Transverse colon (tissue), 4 donors: ENCODE data around the gene CRTC1.

Source experiments
- POLR2A ChIP-seq: fragments of 450-650 bp; IDR thresholded peaks from one replicate; pipeline ENCODE4 v1.6.1; 2016; ENCODE audit warnings: antibody characterized with exemption, mild to moderate bottlenecking, moderate library complexity
- POLR2AphosphoS5 ChIP-seq, 3 donors: sonication (generic); formaldehyde crosslinking; IDR thresholded peaks; one replicate each; pipeline ENCODE4 v1.6.1; 2016; ENCODE audit warnings: antibody characterized with exemption in 3 of 3
- TF ChIP-seq, protein P1 (sequence below), 5 experiments: fragments of 200-600 bp in 3 of 5; fragments of 450-650 bp in 2 of 5; sonication (generic) in 3 of 5; IDR thresholded peaks; 1 replicate in 2 of 5; 2 replicates in 3 of 5; pipeline ENCODE4 v1.5.1; 2016 to 2017; ENCODE audit warnings: antibody characterized with exemption in 5 of 5, inconsistent platforms in 3 of 5, mild to moderate bottlenecking in 2 of 5, moderate library complexity in 1 of 5

GRCh38 chr19:18672606-18673337, 10.7 kb upstream of the CRTC1 start:
- no peak for TF ChIP-seq POLR2A
- TF ChIP-seq POLR2AphosphoS5 (IDR thresholded peaks at IDR 0.05) = no peak
- TF ChIP-seq, protein P1, sequence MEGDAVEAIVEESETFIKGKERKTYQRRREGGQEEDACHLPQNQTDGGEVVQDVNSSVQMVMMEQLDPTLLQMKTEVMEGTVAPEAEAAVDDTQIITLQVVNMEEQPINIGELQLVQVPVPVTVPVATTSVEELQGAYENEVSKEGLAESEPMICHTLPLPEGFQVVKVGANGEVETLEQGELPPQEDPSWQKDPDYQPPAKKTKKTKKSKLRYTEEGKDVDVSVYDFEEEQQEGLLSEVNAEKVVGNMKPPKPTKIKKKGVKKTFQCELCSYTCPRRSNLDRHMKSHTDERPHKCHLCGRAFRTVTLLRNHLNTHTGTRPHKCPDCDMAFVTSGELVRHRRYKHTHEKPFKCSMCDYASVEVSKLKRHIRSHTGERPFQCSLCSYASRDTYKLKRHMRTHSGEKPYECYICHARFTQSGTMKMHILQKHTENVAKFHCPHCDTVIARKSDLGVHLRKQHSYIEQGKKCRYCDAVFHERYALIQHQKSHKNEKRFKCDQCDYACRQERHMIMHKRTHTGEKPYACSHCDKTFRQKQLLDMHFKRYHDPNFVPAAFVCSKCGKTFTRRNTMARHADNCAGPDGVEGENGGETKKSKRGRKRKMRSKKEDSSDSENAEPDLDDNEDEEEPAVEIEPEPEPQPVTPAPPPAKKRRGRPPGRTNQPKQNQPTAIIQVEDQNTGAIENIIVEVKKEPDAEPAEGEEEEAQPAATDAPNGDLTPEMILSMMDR (IDR thresholded peaks at IDR 0.05) = no peak
